GM10847 (cell line): Measurements from ENCODE around the gene SWSAP1.
A peak's percentile ranks its signal among the peaks of the same experiment; 100 is the strongest.

Experiments
- POLR2A ChIP-seq: IDR thresholded peaks from 2 replicates; pipeline ENCODE4 v1.6.1; 2011; ENCODE audit not compliant: insufficient read length; ENCODE audit errors: extremely low read depth

The SWSAP1 gene

GRCh38 chr19:11365557-11366117 is 8.8 kb upstream of the SWSAP1 start:
- no peak for TF ChIP-seq POLR2A

- no peak for TF ChIP-seq POLR2A
Measured at GRCh38 chr19:11367528-11367927, 6.9 kb upstream of the SWSAP1 start.

- TF ChIP-seq POLR2A: no peak
Measured at GRCh38 chr19:11370744-11371143, 3.7 kb upstream of the SWSAP1 start.

- no peak for TF ChIP-seq POLR2A
Measured at GRCh38 chr19:11373166-11373884, 1.1 kb upstream of the SWSAP1 start.

- TF ChIP-seq POLR2A: no peak
Measured at GRCh38 chr19:11373885-11374432, 507 bp upstream of the SWSAP1 start.

- peak; percentile 30 for TF ChIP-seq POLR2A
Measured at GRCh38 chr19:11375143-11375948, 880 bp downstream of the SWSAP1 start.

DNA sequence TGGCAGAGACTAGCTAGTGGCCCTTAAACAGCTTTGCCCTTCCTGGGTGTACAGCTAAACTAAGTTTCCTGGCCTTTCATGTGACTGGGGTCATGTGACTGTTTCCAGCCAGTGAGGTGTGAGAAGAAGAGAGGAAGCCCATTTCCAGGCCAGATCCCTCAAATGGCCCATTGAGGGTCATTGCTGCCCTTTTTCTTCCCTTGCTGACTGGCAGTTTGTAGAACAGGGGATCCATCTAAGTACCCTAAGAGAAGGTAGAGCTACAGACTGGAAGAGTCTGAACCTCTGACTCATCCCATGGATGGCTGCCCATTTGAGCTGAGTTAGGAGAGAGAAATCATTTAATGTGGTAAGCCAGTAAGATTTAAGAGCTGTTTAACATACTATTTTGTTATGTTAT is 2.8 kb downstream of the SWSAP1 start:
- TF ChIP-seq POLR2A: no peak

- TF ChIP-seq POLR2A: no peak
Measured at GRCh38 chr19:11377756-11378155, 3.3 kb downstream of the SWSAP1 start.

DNA sequence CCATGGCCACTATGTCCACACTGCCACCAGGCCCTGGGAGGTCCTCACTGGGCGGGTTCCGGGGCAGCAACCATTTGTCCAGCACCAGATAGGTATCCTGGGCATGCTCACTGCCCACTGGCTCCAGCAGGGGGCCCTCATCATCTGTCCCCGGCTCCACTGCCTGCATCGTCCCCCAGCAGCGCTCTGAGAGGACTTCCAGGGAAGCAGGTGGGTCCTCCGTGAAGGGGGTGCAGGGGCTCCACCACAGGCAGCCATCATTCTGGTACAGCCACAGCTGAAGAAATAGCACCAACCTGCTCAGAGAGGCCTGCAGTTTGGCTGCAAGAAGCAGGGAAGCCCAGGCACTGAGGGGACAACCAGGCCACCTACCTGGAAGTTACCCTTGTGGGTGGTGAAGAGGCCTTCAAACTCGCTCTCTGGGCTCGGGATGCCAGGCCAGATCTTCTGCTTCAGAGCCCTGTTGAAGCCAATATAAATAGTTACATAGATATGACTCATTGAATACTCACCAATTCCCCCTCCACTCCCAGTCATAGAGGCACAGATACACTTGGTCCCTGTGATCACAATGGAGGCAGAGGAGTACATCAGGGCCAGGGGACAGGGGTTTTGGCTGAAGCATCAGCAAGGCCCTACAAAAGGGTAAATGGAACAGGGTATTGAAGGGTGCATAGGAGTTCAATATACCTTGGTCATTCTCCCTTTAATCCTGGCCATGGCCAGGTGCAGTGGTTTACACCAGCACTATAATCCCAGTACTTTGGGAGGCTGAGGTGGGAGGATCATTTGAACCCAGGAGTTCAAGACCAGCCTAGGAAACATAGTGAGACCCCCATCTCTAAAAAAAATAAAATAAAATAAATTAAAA is 4.1 kb downstream of the SWSAP1 start:
- TF ChIP-seq POLR2A: no peak

DNA sequence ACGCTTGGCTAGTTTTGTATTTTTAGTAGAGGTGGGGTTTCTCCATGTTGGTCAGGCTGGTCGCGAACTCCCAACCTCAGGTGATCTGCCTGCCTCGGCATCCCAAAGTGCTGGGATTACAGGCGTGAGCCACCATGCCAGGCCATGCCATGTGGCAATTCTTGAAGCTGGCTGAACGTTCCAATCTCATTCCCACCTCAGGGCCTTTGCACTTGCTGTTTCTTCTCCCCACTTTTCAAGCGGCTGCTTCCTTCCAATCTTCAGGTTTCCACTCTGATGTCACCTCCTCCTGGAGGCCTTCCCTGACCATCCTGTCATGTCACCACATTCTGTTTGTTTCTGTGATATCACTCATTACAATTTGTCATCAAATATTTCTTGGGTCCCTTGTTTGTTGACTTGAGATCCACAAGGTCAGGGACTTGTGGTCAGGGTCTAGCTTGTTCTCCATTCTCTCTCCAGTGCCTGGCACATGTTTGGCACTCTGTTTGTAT is 5.4 kb downstream of the SWSAP1 start:
- no peak for TF ChIP-seq POLR2A

DNA sequence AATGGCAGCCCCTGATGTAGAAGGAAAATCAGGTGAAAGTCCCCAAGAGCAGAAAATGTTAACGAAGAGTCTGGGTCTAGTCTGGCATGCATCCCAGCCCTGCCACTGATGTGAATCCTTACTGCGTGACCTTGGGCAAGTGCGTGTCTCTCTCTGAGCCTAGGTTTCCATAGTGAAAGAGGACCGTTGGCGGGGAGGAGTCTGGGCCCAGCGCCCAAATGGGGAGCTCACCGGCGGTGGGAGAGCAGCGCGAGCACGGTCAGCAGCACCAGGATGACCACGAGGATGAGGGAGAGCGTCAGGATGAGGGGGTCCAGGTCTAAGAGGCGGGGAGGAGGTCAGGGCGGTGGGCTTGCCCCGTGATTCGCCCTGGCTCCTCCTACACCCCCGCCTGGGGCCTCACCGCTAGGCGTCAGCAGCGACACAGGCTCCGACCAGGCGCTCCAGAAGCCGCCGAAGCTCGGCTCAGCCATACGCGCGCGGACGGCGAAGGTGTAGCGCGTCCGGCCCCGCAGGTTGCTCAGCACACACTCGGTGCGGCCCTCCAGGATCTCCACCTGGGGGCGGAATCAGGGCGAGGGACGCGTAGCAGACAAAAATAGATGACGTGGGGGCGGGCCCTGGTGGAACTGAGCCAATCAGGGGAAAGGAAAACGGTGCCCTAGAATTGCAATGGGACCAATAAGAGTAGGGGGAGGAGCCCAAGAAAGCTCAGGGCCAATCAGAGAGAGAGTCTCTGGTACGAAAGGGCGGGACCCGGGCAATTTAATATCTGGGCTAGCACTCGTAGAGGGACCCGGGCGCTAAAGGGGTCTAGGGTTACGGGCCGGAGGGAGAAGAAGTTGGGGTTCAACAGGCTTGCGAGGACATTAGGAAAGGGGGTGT is 6.4 kb downstream of the SWSAP1 start:
- TF ChIP-seq POLR2A: peak; percentile 87

DNA sequence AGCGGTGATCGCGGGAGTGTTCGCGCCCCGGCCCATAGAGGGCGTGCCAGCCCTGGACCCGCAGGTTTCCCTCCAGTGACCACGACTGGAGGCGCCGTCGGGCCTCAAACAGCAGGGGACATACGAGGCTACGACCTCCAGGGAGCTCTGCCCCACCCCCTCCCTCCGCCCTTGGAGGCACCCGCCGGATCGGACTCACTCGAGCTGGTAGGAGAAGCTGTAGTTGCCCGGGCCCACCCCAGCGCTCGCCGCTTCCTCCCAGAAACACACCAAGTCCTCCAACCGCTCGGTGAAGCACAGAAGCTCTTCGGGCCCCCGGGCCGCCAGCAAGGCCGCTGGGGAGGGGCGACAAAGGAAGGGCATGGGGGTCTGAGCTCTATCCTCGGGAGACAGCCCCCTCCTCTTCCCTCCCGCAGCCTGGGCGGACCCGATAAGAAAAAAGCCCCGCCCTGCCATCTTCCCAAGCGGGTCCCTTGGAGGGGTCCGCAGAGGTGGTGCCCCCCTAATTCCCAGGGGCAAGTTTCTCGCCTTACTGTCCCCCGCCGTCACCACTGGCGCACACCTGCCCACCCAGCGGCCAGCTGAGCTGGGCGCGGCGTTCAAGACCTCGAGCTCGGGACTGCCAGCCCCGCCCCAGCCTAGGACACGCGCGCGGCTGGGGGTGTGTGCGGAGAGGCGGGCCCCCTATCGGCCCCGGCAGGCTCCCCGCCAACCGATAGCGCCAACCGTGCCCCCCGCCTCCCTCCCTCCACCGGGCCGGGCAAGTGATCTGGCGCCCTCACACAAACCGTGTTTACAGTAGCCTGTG is 8.6 kb downstream of the SWSAP1 start:
- TF ChIP-seq POLR2A: no peak

GRCh38 chr19:11383706-11384048 is 9.2 kb downstream of the SWSAP1 start:
- TF ChIP-seq POLR2A: no peak
